Measurements from ENCODE around the gene RASA1. TPM values are rescaled to one million over a fixed set of nuclear protein-coding genes. Genes with fewer than 3 reads are reported as not detected.

Gene RASA1
- total RNA-seq, 1 experiment from 2014 or later = 40.1 TPM

Other genes starting within 250 kb of the RASA1 start
- gene CCNH, start 145.0 kb downstream of the RASA1 start, total RNA-seq (2014; rRNA removed) = 77.6 and 121 TPM in 2 replicates

All from PC-3 (cell line).